H9 (cell line): ENCODE results near the gene DNAJC9. TPM values are rescaled to one million over a fixed set of nuclear protein-coding genes. Genes with fewer than 3 reads are reported as not detected.

Experiments used
- DNase-seq: peaks from one replicate; pipeline ENCODE4 v3.0.0-alpha.2; 2017
- H2AFZ ChIP-seq: one replicate; pipeline ENCODE4 v1.6.1; 2013; ENCODE audit warnings: mild to moderate bottlenecking, low read length, control low read depth, moderate library complexity
- H2AK5ac ChIP-seq: 2 replicates; pipeline ENCODE4 v1.6.1; 2013; ENCODE audit warnings: low read length, control low read depth, mixed read lengths; ENCODE audit not compliant: insufficient read length
- H2BK120ac ChIP-seq: one replicate; pipeline ENCODE4 v1.6.1; 2013; ENCODE audit warnings: low read depth, mild to moderate bottlenecking, low read length, control low read depth, inconsistent platforms; ENCODE audit not compliant: poor library complexity, severe bottlenecking
- H2BK12ac ChIP-seq: 2 replicates; pipeline ENCODE4 v1.6.1; 2013; ENCODE audit warnings: low read length, control low read depth, mixed read lengths, low read depth; ENCODE audit not compliant: insufficient read length
- H2BK15ac ChIP-seq: 2 replicates; pipeline ENCODE4 v1.6.1; 2013; ENCODE audit warnings: low read depth, low read length, control low read depth
- H2BK20ac ChIP-seq: one replicate; pipeline ENCODE4 v1.6.1; 2013; ENCODE audit warnings: low read depth, mild to moderate bottlenecking, low read length, control low read depth, inconsistent platforms; ENCODE audit not compliant: poor library complexity, severe bottlenecking
- H2BK5ac ChIP-seq: 2 replicates; pipeline ENCODE4 v1.6.1; 2013; ENCODE audit warnings: low read length, control low read depth, mixed read lengths; ENCODE audit not compliant: insufficient read length
- H3K14ac ChIP-seq: 2 replicates; pipeline ENCODE4 v1.6.1; 2013; ENCODE audit warnings: low read length, control low read depth; ENCODE audit not compliant: insufficient read depth
- H3K18ac ChIP-seq: 2 replicates; pipeline ENCODE4 v1.6.1; 2013; ENCODE audit warnings: low read depth, mild to moderate bottlenecking, mixed read lengths, low read length, control low read depth; ENCODE audit not compliant: insufficient read length
- H3K23ac ChIP-seq: 2 replicates; pipeline ENCODE4 v1.6.1; 2013; ENCODE audit warnings: low read length, control low read depth, mixed read lengths, low read depth; ENCODE audit not compliant: insufficient read length
- H3K23me2 ChIP-seq: 2 replicates; pipeline ENCODE4 v1.6.1; 2013; ENCODE audit warnings: low read depth, mild to moderate bottlenecking, mixed read lengths, low read length, control low read depth; ENCODE audit not compliant: insufficient read length, poor library complexity, severe bottlenecking
- H3K27ac ChIP-seq: 2 replicates; pipeline ENCODE4 v1.5.1; 2013; ENCODE audit warnings: low read length, control low read depth, mixed read lengths, low read depth; ENCODE audit not compliant: insufficient read length
- H3K27me3 ChIP-seq: 2 replicates; pipeline ENCODE4 v1.6.1; 2013; ENCODE audit warnings: low read length, control low read depth, inconsistent platforms; ENCODE audit not compliant: insufficient read depth
- H3K4ac ChIP-seq: 2 replicates; pipeline ENCODE4 v1.6.1; 2013; ENCODE audit warnings: low read depth, mild to moderate bottlenecking, control low read depth, inconsistent platforms, low read length, moderate library complexity
- H3K4me1 ChIP-seq: 2 replicates; pipeline ENCODE4 v1.6.1; 2013; ENCODE audit warnings: low read length, control low read depth, inconsistent platforms; ENCODE audit not compliant: insufficient read depth
- H3K4me2 ChIP-seq: 2 replicates; pipeline ENCODE4 v1.6.1; 2013; ENCODE audit warnings: low read length, control low read depth, mixed read lengths; ENCODE audit not compliant: insufficient read length, insufficient read depth
- H3K56ac ChIP-seq: 2 replicates; pipeline ENCODE4 v1.6.1; 2013; ENCODE audit warnings: low read depth, mild to moderate bottlenecking, mixed read lengths, low read length, control low read depth; ENCODE audit not compliant: insufficient read length
- H3K79me1 ChIP-seq: 2 replicates; pipeline ENCODE4 v1.6.1; 2013; ENCODE audit warnings: low read depth, mild to moderate bottlenecking, moderate library complexity, low read length, control low read depth, inconsistent platforms; ENCODE audit not compliant: insufficient read depth, poor library complexity, severe bottlenecking
- H3K79me2 ChIP-seq: 2 replicates; pipeline ENCODE4 v1.6.1; 2013; ENCODE audit warnings: low read length, control low read depth, inconsistent platforms; ENCODE audit not compliant: insufficient read depth
- H3K9ac ChIP-seq: 2 replicates; pipeline ENCODE4 v1.6.1; 2013; ENCODE audit warnings: low read length, control low read depth, mixed read lengths; ENCODE audit not compliant: insufficient read length; ENCODE audit errors: extremely low read depth
- H3K9me3 ChIP-seq: one replicate; pipeline ENCODE4 v1.6.1; 2013; ENCODE audit warnings: low read depth, low read length, inconsistent platforms; ENCODE audit not compliant: control insufficient read depth
- H3T11ph ChIP-seq: one replicate; pipeline ENCODE4 v1.6.1; 2013; ENCODE audit warnings: mild to moderate bottlenecking, low read length, control low read depth, inconsistent platforms
- H4K20me1 ChIP-seq: one replicate; pipeline ENCODE4 v1.6.1; 2013; ENCODE audit not compliant: control insufficient read depth, insufficient read length, insufficient read depth
- H4K5ac ChIP-seq: 2 replicates; pipeline ENCODE4 v1.6.1; 2013; ENCODE audit warnings: low read depth, mild to moderate bottlenecking, mixed read lengths, low read length, control low read depth; ENCODE audit not compliant: insufficient read length
- H4K8ac ChIP-seq: replicated peaks from 2 replicates; pipeline ENCODE4 v1.6.1; 2013; ENCODE audit warnings: low read length, control low read depth, mixed read lengths, low read depth; ENCODE audit not compliant: insufficient read length
- H4K91ac ChIP-seq: 2 replicates; pipeline ENCODE4 v1.6.1; 2013; ENCODE audit warnings: low read depth, mild to moderate bottlenecking, moderate library complexity, mixed read lengths, low read length, control low read depth; ENCODE audit not compliant: insufficient read length
- H3K27ac Mint-ChIP-seq, 3 experiments: 2 replicates in 2 of 3; 3 replicates in 1 of 3; pipeline ENCODE4 v1.8.0; 2020 to 2021; ENCODE audit warnings: mixed read lengths in 3 of 3, mild to moderate bottlenecking in 1 of 3, moderate library complexity in 1 of 3
- H3K27me3 Mint-ChIP-seq: 2 replicates; pipeline ENCODE4 v1.8.0; 2021; ENCODE audit warnings: low read depth, mild to moderate bottlenecking, moderate library complexity, mixed read lengths
- H3K36me3 Mint-ChIP-seq, 3 experiments: 2 replicates in 2 of 3; 3 replicates in 1 of 3; pipeline ENCODE4 v1.8.0; 2020 to 2021; ENCODE audit warnings: low read depth in 3 of 3, mixed read lengths in 3 of 3; ENCODE audit not compliant: insufficient read depth in 1 of 3
- H3K4me1 Mint-ChIP-seq, 2 experiments: 2 replicates each; pipeline ENCODE4 v1.8.0; 2020; ENCODE audit warnings: mixed read lengths in 2 of 2
- H3K4me3 Mint-ChIP-seq, 2 experiments: 2 replicates in 1 of 2; 3 replicates in 1 of 2; pipeline ENCODE4 v1.8.0; 2020 to 2021; ENCODE audit warnings: mild to moderate bottlenecking in 2 of 2, mixed read lengths in 2 of 2, moderate library complexity in 1 of 2
- H3K9me3 Mint-ChIP-seq, 2 experiments: 2 replicates in 1 of 2; 3 replicates in 1 of 2; pipeline ENCODE4 v1.8.0; 2020; ENCODE audit warnings: mild to moderate bottlenecking in 2 of 2, mixed read lengths in 2 of 2, moderate library complexity in 1 of 2
- CTCF ChIP-seq: fragments of 200-600 bp; sonication (generic); conservative IDR thresholded peaks from 3 replicates; pipeline ENCODE4 v1.8.0; 2021; ENCODE audit warnings: antibody characterized with exemption, mild to moderate bottlenecking
- WGBS: extraction: QIAGEN DNeasy Blood & Tissue Kit; methylation state at CpG from one replicate; pipeline ENCODE4 v1.1.7; 2013; ENCODE audit warnings: missing lambda C conversion rate, low lambda C conversion rate, mixed read lengths; ENCODE audit not compliant: insufficient read length; ENCODE audit errors: extremely low coverage; 5-methylcytosine and 5-hydroxymethylcytosine counted together
- total RNA-seq: library from RNA; stranded (reverse); gene quantifications from 2 replicates; pipeline ENCODE4 v1.2.1, GENCODE V29; 2021

Gene DNAJC9
- total RNA-seq, 1 experiment from 2014 or later, result 45.7 TPM

- whole genome bisulfite sequencing, result no CpG with 5 or more reads among the region's 1 CpG
- H3K36me3 Mint-ChIP-seq, result peaks cover 22 to 39% (median 38%) of the 10 kb centered on the region in 3 experiments
Measured at GRCh38 chr10:73209705-73210104, 37.4 kb downstream of the DNAJC9 start.

More at GRCh38 chr10:73209705-73210104, 37.4 kb downstream of the DNAJC9 start:
- no peaks in the 10 kb centered on the region for H3K4me1 ChIP-seq
- TF ChIP-seq CTCF, result no peak
- H4K5ac ChIP-seq, result no peak overlapping the region
- no peaks in the 10 kb centered on the region for H3K79me2 ChIP-seq
- H3K14ac ChIP-seq, result no peak overlapping the region
- H3K56ac ChIP-seq, result no peak overlapping the region
- no peak overlapping the region for H3K23ac ChIP-seq
- no peak overlapping the region for H2BK120ac ChIP-seq
- H2BK20ac ChIP-seq, result no peak overlapping the region
- no peaks in the 10 kb centered on the region for H4K20me1 ChIP-seq
- Mint-ChIP-seq H3K27ac (no peak overlapping the region), H3K4me1 (no peaks in the 10 kb centered on the region), H3K27me3 (no peaks in the 10 kb centered on the region; the same call in 1 of the 2 replicates), H3K4me3 (no peak overlapping the region), H3K9me3 (peaks cover 25 to 29% of the 10 kb centered on the region in 2 experiments)
- no peak overlapping the region for H3K4me2 ChIP-seq
- no peak overlapping the region for H2AK5ac ChIP-seq
- no peak overlapping the region for H2AFZ ChIP-seq
- no peak overlapping the region for H2BK5ac ChIP-seq
- no peak overlapping the region for H3K9ac ChIP-seq
- no peaks in the 10 kb centered on the region for H3K79me1 ChIP-seq
- H3K18ac ChIP-seq, result no peak overlapping the region
- H3K4ac ChIP-seq, result no peak overlapping the region
- no peaks in the 10 kb centered on the region for H3K27me3 ChIP-seq
- H3K27ac ChIP-seq, result no peak overlapping the region
- H3T11ph ChIP-seq, result no peak overlapping the region
- no peaks in the 10 kb centered on the region for H3K23me2 ChIP-seq
- H2BK12ac ChIP-seq, result no peak overlapping the region
- peaks cover 17% of the 10 kb centered on the region for H3K9me3 ChIP-seq
- no peak overlapping the region for H4K8ac ChIP-seq
- H2BK15ac ChIP-seq, result no peak overlapping the region
- H4K91ac ChIP-seq, result no peak overlapping the region
- DNase-seq, result no peak
